NCI-H526 treated with DMSO at 0.1 percent for 48 hours (cell line): ENCODE measurements around the gene GNAL.
"Not testable (repeated sequence)": the region's sequence is repeated elsewhere in the genome, so short reads cannot be mapped to it uniquely, and the experiment has no call there.

Experiments
- DNase-seq: peaks from one replicate; lab custom pipeline; 2025; lab: John Stamatoyannopoulos, UW

Gene GNAL

DNA sequence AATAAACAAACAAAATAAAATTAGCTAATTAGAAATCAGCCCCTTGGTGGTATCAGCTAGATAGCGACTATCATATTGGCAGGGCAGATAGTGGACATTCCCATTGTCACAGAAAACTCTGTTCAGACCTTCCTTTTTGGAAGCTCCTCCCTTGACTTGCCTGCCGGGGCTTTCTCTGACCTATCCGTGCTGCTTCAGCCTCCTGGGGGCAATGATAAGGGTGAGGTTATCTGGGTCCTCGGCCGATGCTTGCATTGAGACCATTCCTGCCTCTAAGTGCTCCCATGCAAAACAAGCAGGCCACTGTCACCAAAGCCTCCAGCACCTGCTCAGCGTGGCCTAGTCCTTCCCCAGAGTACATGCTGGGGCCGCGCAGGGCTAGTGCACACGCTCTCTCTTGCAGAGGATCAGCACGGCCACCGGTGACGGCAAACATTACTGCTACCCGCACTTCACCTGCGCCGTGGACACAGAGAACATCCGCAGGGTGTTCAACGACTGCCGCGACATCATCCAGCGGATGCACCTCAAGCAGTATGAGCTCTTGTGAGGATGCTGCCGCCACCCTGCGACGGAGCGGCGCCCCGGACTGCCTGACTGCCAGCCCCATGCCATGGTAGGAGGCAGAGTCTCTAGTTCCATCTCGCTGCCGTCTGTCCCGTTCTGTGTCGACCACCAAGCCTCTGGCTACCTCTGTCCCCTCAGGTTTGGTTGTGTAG lies 191.7 kb downstream of the GNAL start:
- no peak for DNase-seq

GRCh38 chr18:11882636-11883035 lies 193.6 kb downstream of the GNAL start:
- DNase-seq = no peak

GRCh38 chr18:11883153-11883552 lies 194.1 kb downstream of the GNAL start:
- DNase-seq = no peak

DNA sequence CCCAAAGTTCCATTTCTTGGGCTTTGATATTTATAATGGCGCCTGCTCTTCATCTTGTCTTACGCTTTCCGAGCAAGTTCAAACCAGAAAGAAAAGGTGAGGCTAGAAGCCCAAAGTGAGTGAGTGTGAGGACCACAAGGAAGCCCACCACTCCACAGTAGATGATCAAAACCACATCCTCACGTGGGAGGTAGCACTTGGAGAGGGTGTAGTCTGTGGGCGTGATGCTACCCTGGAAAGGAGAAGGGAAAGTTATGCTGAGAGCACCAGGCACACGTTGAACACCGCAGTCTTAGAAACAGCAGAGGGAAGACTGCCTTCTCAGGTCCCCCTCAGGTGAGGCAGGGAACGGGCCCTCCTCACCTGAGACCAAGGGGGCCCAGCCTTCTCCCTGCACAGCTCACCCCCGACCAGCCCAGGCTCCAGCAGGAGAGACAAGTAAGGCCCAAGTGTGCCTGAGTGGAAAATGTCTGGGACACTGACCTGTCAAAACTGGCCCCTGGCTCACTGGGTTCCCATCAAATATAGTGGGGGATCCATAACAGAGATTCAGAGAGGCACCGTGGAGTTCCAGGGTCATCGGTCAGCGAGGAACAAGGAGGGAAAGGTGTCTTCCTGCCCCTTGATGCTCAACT lies 195.4 kb downstream of the GNAL start:
- DNase-seq = no peak

DNA sequence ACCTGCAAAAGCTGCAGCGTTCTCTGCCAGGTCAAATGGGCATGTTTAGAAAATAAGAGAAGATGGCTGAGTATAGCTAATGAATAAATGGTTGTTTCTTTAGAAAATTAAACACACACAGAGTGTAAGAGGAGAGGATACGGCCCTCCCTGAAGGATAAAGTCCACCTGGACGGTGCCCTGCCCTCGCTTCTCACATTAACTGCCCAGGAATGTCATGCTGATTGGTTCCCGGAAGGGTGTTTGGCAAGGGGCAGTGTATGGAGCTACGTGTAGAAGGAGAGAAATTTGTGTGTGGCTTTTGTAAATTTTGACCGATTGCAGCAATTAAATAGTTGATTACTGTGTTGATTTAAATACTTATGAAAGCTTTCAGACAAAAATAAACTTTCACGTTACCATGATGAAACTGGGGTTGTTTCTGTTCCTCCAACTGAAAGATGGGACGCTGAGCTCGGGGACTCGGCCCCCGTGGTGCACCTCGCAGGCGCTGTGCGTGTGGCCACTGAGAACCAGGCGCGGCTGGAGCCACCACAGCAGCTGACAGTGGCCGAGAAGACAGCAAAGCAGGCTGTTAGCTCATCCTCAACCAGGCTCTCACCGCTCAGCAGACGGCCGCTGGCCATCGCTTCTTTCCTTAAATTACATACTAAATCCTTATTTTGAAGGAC lies 196.3 kb downstream of the GNAL start:
- no peak for DNase-seq

GRCh38 chr18:11886577-11887110 lies 197.6 kb downstream of the GNAL start:
- no peak for DNase-seq

GRCh38 chr18:11887328-11888128 lies 198.5 kb downstream of the GNAL start:
- DNase-seq = no peak

GRCh38 chr18:11888726-11889125 lies 199.7 kb downstream of the GNAL start:
- no peak for DNase-seq

- no peak for DNase-seq
Observed at GRCh38 chr18:11889284-11889683, 200.2 kb downstream of the GNAL start.

DNA sequence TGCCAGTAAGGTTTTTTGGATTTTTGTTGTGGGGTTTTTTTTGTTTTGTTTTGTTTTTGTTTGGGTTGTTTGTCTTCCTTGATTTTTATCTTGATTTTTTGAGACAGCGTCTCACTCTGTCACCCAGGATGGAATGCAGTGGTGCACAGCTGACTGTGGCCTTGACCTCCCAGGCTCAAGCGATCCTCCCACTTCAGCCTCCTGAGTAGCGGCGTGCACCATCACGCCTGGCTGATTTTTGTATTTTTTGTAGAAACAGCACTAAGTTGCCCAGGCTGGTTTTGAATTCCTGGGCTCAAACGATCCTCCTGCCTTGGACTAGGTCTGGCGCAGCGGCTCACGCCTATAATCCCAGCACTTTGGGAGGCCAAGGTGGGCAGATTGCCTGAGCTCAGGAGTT lies 202.7 kb downstream of the GNAL start:
- no peak for DNase-seq

DNA sequence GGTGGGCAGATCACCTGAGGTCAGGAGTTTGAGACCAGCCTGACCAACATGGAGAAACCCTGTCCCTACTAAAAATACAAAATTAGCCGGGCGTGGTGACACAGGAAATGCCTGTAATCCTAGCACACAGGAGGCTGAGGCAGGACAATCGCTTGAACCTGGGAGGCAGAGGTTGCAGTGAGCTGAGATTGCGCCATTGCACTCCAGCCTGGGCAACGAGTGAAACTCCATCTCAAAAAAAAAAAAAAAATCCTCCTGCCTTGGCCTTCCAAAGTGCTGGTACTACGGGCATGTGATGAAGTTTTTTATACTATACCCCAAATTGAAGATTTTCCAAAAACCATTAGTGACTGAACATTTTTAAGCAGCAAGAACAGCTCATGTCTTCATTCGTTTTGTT lies 203.4 kb downstream of the GNAL start:
- not testable (repeated sequence) for DNase-seq

GRCh38 chr18:11897781-11898180 lies 208.7 kb downstream of the GNAL start:
- no peak for DNase-seq

- no peak for DNase-seq
Observed at GRCh38 chr18:11899063-11899462, 210.0 kb downstream of the GNAL start.

DNA sequence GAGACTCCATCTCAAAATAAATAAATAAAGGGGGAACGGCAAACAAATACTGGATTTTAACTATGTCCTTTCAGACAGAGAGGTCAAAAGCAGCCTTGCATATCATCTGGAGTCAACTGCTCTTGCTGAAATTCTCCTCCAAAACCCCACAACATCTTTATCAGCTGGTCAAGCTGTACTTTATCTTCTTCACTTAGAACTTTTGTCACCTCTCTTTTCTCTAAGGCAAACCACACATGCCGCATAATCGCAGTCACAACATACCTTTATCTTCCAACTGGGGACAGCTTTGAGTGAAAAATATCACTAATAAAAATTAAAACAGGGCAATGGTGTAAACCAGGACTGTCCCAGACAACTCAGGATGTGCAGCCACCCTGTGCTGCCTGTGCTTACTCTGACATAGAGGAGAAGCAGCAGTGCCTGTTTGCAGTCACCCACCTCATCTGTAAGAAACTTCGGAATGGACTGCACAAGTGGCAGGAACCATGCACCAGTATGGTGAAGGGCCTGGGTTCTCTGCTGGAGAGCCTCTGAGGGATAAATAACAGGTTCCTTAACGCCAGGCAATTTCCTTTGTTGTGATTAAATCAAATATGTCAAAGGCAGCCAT lies 212.9 kb downstream of the GNAL start:
- no peak for DNase-seq

GRCh38 chr18:11902522-11903292 lies 213.6 kb downstream of the GNAL start:
- no peak for DNase-seq

GRCh38 chr18:11905613-11906012 lies 216.5 kb downstream of the GNAL start:
- no peak for DNase-seq

- no peak for DNase-seq
Observed at GRCh38 chr18:11906176-11906575, 217.1 kb downstream of the GNAL start.

GRCh38 chr18:11906926-11907874 lies 218.1 kb downstream of the GNAL start:
- DNase-seq = no peak

- peak; percentile 68 for DNase-seq
Observed at GRCh38 chr18:11908182-11909060, 219.4 kb downstream of the GNAL start, which contains the start of gene MPPE1. TSS of gene MPPE1 (minus strand) at chr18:11908317. CDS start at chr18:11897264, 11,053 bp downstream.
